NCI-H146 treated with DMSO at 0.1 percent for 48 hours (cell line): Measurements from ENCODE around the gene EIF2S3.
"Not testable (repeated sequence)": the region's sequence is repeated elsewhere in the genome, so short reads cannot be mapped to it uniquely, and the experiment has no call there.

Source experiments
- DNase-seq: peaks from one replicate; lab custom pipeline; 2025; ENCODE audit not compliant: unreplicated experiment; lab: John Stamatoyannopoulos, UW

Gene EIF2S3

GRCh38 chrX:24054182-24055042 lies at the start of gene EIF2S3:
TSS of gene EIF2S3 (plus strand) at chrX:24054956. CDS start at chrX:24054969, 13 bp downstream.
- DNase-seq = peak; percentile 90

DNA sequence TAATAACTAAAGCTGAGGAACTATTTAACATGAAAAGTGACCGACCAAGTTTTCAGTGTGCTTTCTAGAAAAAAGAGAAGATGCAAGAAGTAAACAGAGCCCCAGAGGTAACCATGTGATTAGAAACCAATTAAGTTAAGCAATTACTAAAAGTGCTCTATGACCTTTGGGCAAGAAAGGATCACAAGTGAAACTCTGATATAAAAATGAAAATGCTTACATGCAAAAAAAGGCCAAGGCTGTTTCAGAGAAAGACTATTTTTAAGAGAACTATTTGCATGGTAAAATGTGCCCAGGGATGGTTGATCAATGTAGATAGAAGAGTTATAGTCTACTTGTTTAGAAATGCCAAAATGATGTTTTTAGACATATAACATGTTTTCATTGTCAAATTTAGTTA lies 49.7 kb upstream of the EIF2S3 start:
- no peak for DNase-seq

- DNase-seq = no peak
Observed at GRCh38 chrX:24005867-24006266, 48.9 kb upstream of the EIF2S3 start.

GRCh38 chrX:24012266-24012665 lies 42.5 kb upstream of the EIF2S3 start:
- no peak for DNase-seq

DNA sequence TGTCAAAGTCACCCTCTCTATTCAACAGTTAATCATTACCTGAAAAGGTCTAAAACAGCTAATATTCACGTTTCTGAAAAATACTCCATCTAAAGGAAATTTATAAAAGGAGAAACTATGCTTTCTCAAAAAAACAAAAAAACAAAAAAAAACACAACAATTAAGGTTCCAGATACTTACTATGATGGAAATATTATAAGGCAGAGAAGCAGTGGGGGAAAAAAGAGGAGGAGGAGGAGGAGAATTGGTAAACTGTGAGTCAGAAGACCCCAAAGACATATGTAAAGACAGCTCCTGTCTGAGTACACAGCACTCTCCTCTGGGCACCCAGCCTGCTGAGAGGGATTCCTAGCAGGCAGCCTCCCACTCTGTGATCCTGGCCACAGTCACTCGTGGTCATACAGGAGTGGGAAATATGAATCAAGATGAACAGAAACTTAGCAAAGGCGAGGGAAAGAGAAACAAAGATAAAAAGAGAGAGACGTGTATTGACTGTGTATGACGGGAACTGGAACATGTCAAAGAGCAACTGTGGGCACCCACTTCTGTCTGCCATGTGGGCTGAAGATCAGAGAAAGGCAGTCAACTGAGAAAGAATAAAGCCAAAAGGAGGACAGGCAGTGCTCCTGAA lies 40.3 kb upstream of the EIF2S3 start:
- DNase-seq = no peak

- no peak for DNase-seq
Observed at GRCh38 chrX:24017674-24018073, 37.1 kb upstream of the EIF2S3 start.

DNA sequence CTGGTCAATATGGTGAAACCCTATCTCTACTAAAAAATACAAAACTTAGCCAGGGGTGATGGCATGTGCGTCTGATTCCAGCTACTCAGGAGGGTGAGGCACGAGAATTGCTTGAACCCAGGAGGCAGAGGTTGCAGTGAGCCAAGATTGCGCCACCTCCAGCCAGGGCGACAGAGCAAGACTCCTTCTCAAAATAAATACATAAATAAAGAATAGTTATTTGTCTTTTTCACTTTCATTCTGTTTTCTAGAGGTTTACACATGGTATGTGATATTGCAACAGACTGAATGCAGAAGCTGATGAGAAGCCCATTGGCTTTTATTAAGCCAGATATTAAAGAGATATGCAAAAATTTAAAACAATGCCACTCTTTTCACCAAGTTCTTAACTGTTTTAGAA lies 35.9 kb upstream of the EIF2S3 start:
- no peak for DNase-seq

DNA sequence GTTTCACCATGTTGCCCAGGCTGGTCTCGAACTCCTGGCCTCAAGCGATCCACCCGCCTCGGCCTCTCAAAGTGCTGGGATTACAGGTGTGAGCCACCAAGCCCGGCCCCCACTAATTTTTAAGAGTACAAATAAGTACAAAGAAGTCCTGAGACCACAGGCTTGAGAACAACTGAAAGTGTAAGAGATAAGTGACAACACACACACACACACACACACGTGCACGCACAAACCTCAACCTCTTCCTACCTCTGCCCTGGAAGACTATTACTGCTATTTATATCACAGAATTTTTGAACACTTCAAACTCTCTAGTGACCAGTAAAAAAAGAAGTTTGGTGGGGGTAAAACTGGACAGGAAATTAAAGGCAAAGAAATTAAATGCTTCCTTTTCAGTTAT lies 35.3 kb upstream of the EIF2S3 start:
- no peak for DNase-seq

- DNase-seq = no peak
Observed at GRCh38 chrX:24020306-24020876, 34.4 kb upstream of the EIF2S3 start.

DNA sequence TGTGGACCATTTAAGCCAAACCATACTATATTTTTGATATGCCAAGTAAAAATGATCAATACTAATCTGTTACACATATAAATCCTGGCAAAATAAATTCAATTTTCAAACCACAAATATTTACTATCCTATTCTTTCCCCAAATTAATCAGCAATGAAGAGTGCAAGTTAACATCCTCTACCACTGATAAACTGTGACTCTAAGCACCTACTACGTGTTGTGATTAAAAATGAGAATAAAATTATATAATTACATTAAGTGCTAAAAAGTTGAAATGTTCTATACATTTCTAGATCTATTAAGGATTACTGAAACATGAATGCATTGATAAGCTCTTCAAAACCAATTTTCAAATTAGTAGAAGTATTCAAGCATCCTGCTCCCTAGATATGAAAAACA lies 31.2 kb upstream of the EIF2S3 start:
- no peak for DNase-seq

DNA sequence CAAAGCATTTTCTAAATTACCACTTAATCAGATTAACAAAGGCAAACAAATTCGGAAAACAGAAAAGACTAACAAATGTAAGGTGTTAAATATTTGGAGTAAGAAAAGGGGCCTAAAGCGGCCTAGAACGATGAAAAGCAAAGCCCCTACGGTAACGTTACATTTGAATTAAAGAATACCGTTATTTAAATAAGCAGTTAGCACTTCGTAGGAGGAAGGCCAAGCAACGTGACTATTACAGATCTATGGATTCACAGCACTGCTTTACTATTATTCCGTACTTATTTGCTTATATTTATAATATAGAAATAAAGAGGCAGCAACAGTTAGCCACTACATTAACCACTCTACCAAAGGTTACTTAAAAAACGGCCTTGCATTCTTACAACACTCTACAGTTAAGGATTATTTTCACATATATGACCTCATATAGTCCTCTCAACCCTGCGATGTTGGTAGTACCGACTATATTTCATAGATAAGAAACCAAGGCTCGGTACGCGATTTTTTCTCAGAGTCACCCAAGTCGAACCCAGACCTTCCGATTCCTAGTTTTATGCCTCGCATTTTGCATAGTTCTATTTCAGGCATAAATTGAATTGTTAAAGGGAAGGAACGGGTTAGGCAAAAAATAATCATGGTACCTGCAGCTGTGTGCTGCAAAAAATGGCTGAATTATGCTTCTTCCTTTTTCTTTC lies 30.6 kb upstream of the EIF2S3 start:
- DNase-seq = no peak

DNA sequence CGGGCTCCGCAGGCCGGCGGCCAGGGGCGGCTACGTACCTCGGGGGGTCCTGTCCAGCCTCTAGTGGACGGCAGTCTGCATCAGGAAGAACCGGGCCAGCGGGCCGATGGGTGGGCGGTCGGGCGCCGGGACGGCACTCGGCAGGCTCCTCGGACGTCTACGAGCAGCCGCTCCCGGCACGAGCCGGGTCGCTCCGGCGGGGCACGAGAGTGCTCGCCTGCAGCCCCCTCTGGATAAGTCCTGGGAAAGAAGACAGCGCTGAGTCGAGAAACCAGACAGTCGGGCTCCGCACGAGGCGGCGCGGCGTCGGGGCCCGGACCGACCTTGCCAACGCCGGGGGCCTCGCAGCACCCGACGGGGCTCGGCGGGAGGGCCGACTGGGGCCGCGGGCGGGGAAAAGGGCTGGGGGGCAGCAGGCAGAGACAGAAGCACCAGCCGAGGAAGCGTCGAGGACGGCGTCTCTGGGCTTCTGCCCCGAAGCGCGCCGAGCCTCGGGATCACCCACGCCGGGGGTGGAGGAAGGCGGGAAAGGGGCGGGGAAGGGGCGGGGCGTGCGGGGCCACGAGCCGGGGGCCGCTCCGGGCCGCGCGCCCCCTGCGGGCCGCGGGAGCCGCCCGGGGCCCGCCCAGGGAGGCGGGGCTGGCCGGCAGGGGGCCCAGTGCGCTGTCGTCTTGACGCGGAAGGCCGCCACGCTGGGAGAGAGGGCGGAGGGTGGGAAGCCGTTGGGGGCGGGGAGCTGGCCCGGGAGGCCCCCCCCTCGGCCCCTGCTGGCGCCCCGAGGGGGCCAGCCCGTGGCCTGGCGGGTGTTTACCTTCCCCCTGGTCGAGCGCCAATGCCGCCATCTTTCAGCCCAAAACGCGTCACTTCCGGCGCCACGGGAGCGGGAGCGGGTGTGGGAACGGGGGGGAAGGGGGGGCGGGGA lies 29.7 kb upstream of the EIF2S3 start:
- DNase-seq = peak; percentile 52

DNA sequence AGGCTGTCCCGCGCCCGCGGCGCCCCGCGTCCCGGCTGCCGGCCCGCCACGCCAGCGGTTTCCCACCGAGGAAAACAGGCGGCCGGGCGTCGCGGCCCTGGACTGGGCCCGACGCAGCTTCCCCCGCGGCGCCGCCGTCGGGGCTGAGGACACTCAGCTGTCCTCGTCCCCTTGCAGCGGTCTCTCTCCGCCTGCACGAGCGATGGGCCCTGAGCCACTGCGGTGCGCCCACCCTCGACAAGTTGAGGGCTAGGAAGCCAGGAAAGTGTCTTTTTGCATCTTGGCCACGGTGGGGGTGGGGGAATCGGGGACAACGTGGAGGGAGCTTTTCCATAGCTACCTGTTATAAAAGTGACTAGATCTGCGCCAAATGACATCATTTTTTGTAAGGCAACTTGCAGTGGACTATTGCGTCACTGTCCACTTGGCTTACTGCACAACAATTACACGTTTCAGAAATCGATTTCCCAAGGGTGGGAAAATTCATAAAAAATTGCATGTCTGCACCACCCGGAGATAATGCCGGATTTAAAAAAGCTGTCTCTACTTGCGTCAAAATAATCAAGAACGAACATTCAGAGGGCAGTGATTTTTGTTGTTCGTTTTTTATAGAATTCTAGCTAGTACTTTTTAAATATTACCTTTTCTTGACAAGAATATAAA lies 28.9 kb upstream of the EIF2S3 start:
- DNase-seq = no peak

GRCh38 chrX:24026432-24026831 lies 28.3 kb upstream of the EIF2S3 start:
- DNase-seq = no peak

GRCh38 chrX:24027086-24027485 lies 27.7 kb upstream of the EIF2S3 start, which contains the start of gene KLHL15:
TSS of gene KLHL15 (minus strand) at chrX:24027186. CDS start at chrX:24006693, 20,493 bp downstream.
- no peak for DNase-seq

DNA sequence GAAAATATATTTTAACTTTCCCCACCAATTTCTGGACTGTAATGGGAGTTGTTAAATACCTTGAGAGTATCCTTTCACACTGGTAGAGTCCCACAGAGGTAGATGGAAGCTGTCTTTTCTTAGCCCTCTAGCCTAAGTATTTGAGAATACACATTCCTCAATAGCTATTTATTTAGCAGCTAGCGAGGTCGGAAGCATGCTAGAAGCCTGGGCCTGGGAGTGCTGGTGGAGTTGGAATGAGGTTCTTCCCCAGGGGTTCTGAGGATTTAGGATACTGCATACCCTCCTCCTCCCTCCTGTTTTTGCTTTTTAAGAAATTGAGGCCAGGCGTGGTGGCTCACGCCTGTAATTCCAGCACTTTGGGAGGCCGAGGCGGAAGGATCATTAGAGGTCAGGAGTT lies 26.8 kb upstream of the EIF2S3 start:
- DNase-seq = no peak

DNA sequence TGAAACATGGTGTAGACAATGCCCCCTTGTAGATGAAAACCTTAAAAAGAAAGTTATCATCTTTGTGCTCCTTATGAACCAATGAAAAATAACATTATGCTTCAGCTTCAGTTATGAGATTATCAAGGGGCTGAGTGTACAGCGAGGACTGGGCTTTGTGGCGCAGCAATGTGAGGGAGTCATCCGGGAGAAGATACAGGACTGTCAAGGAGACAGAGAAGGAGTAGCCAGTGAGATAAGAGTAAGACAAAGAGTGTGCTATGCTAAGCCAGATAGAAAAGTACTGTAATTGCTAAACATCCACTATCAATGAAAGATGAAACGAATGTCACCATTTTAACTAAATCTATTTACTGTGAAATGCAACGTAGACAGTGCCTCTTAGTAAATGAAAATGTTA lies 24.2 kb upstream of the EIF2S3 start:
- DNase-seq = no peak

- DNase-seq = no peak
Observed at GRCh38 chrX:24034485-24034884, 20.3 kb upstream of the EIF2S3 start.

DNA sequence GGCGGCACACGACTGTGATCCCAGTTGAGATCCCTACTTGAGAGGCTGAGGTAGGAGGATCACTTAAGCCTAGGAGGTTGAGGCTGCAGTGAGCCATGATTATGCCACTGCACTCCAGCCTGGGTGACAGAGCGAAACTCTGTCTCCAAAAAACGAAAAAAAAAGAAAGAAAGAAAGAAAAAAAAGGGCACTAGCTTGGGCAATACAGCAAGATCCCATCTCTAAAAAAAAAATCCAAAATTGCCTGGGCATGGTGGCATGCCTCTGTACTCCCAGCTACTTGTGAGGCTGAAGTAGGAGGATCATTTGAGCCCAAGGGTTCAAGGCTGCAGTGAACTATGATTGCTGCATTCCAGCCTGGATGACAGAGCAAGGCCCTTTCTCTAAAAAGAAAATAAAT lies 17.0 kb upstream of the EIF2S3 start:
- no peak for DNase-seq

DNA sequence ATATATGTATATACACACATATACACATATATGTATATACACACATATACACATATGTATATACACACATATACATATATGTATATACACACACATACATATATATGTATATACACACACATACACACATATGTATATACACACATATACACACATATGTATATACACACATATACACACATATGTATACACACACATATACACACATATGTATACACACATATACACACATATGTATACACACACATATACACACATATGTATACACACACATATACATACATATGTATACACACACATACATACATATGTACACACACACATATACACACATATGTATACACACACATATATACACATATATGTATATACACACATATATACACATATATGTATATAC lies 8.7 kb upstream of the EIF2S3 start:
- not testable (repeated sequence) for DNase-seq
